ENCODE data around the gene IMP3. TPM values are rescaled to one million over a fixed set of nuclear protein-coding genes. Genes with fewer than 3 reads are reported as not detected.

IMP3 gene
- total RNA-seq, 1 donor from 2014 or later: 54.9 TPM

DNA sequence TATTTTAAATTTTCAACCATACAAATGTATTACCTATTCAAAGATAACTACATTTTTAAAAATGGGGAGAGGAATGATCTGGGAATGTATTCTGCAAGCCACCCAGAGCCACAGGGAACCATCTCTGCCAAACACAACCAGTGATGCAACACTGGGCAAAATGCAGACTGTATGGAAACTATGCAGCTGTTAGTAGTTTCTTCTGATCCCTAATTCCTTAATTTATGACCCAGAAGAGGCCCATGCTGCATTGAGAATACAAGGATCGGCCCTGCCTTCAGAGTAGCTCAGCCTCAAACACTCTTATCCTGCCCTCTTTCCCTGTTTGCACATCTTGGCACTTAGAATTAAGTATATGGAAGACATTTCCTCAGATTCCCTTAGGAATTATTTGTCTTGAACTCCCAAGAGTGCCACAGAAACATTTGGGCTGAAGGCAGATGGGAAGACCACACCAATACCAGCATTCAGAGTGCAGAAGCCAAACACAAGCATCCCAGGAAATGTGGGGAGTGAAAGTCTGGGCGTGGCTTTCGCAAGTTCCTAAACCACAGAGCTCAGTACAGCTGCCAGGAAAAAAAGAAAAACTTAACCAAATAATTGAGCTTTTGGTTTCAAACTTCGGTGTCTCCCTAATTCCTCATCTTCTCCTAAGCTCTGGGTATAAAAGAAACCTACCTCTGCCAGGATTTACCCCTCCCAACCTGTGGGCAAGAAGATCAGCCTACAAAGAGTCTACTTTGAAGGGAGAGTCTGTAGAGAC, 19.8 kb downstream of the IMP3 start:
- H3K4me1 ChIP-seq: peaks cover 21% of the 10 kb centered on the region
- H3K27ac ChIP-seq: peak overlapping the region; percentile 72
- H3K9me3 ChIP-seq: no peaks in the 10 kb centered on the region
- intact Hi-C loops (cut with DNase I): no loop called here
- H3K4me3 ChIP-seq: peak overlapping the region; percentile 12
- DNase-seq: no peak
- peak; percentile 40 for ATAC-seq
- no peaks in the 10 kb centered on the region for H3K27me3 ChIP-seq
- peaks cover 50% of the 10 kb centered on the region for H3K36me3 ChIP-seq
- TF ChIP-seq, protein P1, sequence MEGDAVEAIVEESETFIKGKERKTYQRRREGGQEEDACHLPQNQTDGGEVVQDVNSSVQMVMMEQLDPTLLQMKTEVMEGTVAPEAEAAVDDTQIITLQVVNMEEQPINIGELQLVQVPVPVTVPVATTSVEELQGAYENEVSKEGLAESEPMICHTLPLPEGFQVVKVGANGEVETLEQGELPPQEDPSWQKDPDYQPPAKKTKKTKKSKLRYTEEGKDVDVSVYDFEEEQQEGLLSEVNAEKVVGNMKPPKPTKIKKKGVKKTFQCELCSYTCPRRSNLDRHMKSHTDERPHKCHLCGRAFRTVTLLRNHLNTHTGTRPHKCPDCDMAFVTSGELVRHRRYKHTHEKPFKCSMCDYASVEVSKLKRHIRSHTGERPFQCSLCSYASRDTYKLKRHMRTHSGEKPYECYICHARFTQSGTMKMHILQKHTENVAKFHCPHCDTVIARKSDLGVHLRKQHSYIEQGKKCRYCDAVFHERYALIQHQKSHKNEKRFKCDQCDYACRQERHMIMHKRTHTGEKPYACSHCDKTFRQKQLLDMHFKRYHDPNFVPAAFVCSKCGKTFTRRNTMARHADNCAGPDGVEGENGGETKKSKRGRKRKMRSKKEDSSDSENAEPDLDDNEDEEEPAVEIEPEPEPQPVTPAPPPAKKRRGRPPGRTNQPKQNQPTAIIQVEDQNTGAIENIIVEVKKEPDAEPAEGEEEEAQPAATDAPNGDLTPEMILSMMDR (IDR thresholded peaks at IDR 0.05): no peak

GRCh38 chr15:75616766-75617165, 23.3 kb downstream of the IMP3 start:
- H3K4me1 ChIP-seq: peaks cover 21% of the 10 kb centered on the region
- no peaks in the 10 kb centered on the region for H3K27me3 ChIP-seq
- H3K4me3 ChIP-seq: no peak overlapping the region
- H3K27ac ChIP-seq: no peak overlapping the region
- ATAC-seq (no peak), DNase-seq (no peak)
- peaks cover 76% of the 10 kb centered on the region for H3K36me3 ChIP-seq
- TF ChIP-seq, protein P1 (IDR thresholded peaks at IDR 0.05): no peak
- intact Hi-C loops (cut with DNase I): no loop called here
- no peaks in the 10 kb centered on the region for H3K9me3 ChIP-seq

DNA sequence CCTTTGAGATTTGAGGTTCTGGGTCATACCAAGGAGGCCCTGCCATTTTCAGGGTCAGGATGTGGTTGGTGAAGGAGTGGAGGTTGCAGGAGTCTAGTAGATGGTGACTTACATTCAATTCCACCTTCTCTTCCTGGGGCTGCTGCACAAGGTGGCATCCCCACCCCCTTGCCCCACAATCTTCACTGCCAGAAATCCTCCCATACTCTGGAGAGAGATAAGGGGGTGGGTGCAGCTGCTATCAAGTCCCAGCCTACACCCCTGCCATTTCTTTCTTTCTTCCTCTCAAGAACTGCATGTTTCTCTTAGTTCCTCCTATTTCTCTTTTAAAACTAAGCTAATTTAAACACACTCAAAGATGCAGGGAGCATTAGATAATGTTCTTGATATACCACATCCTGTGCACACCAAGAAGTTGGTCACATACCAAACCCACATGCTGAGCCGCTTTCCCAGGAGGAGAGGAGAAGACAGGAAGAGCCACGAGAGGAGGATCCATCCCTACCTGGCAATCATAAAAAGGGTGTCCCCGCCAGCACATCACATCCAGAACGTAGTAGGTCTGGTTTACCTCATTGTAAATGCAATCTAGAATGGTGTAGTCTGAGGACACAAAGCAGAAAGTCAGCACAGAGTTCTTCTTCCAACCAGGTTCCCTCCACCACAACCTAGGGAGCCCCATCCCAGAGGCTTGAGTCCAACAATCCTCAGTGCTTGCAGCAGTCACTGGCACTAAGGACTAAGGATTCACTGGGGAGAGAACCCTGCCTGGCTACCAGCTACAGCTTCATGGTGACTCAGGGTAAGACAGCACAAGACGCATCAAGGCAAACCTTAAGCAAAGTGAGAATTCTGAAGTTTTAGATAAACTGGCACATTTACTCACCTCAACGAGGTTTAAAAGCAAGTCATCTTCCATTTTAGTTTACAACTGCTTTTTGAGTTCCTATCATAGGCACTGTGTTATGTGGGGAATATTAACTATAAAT, 33.0 kb downstream of the IMP3 start:
- Histone ChIP-seq H3K9me3 (no peaks in the 10 kb centered on the region), H3K4me3 (no peak overlapping the region), H3K36me3 (peaks cover 68% of the 10 kb centered on the region), H3K27ac (peak overlapping the region; percentile 17), H3K4me1 (no peaks in the 10 kb centered on the region), H3K27me3 (no peaks in the 10 kb centered on the region)
- no peak for ATAC-seq
- TF ChIP-seq, protein P1 (IDR thresholded peaks at IDR 0.05): no peak
- peak; percentile 2 for DNase-seq
- intact Hi-C loops (cut with DNase I): no loop called here

DNA sequence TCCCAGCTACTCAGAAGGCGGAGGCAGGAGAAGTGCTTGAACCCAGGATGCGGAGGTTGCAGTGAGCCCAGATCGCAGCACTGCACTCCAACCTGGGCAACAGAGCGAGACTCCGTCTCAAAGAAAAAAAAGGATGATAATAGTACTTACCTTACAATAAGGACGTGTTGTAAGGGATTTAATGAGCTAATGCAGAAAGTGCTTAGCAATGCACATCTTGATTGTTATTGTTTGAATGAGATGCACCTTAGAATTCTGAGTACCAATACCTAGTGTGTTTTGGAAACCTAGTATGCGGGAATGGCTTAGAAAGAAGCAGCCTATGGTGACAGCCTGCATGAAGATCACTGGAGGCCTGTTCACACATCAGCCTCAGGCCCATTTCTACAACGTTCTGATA, 34.0 kb downstream of the IMP3 start:
- Histone ChIP-seq H3K9me3 (no peaks in the 10 kb centered on the region), H3K27me3 (no peaks in the 10 kb centered on the region), H3K4me3 (no peak overlapping the region), H3K4me1 (no peaks in the 10 kb centered on the region), H3K36me3 (peaks cover 71% of the 10 kb centered on the region), H3K27ac (peak overlapping the region; percentile 17)
- no peak for ATAC-seq
- TF ChIP-seq, protein P1 (IDR thresholded peaks at IDR 0.05): no peak
- DNase-seq: no peak
- intact Hi-C loops (cut with DNase I): no loop called here

- Histone ChIP-seq H3K36me3 (peaks cover 42% of the 10 kb centered on the region), H3K27me3 (no peaks in the 10 kb centered on the region), H3K9me3 (no peaks in the 10 kb centered on the region), H3K4me3 (no peak overlapping the region), H3K4me1 (peaks cover 22% of the 10 kb centered on the region), H3K27ac (no peak overlapping the region)
- TF ChIP-seq, protein P1 (IDR thresholded peaks at IDR 0.05): no peak
- no peak for ATAC-seq
- intact Hi-C loops (cut with DNase I): no loop called here
- DNase-seq: no peak
Observed at GRCh38 chr15:75599401-75599800, 40.6 kb downstream of the IMP3 start.

Data from upper lobe of right lung (tissue), 1 donor.